Measurements from ENCODE around the gene RAB33B.

DNA sequence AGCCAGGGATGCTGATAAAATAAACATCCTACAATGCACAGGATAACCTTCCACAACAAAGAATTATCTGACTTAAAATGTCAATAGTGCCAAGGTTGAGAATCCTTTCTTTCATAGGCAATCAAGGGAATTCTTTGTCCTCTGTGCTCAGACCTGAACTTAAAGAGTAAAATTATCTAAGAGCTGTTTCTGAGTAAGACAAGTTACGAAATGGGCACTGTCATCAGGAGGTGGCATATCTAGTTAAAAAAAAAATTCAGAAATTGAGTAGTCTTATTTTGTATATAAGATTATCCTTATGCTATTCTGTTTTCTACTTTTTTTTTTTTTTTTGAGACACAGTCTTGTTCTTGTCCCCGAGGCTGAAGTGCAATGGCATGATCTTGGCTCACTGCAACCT, 3.3 kb upstream of the RAB33B start:
- no peak for TF ChIP-seq EZH2 (optimal IDR thresholded peaks at IDR 0.05; ENCODE audit: low read depth, low read length)
- TF ChIP-seq, protein P1, sequence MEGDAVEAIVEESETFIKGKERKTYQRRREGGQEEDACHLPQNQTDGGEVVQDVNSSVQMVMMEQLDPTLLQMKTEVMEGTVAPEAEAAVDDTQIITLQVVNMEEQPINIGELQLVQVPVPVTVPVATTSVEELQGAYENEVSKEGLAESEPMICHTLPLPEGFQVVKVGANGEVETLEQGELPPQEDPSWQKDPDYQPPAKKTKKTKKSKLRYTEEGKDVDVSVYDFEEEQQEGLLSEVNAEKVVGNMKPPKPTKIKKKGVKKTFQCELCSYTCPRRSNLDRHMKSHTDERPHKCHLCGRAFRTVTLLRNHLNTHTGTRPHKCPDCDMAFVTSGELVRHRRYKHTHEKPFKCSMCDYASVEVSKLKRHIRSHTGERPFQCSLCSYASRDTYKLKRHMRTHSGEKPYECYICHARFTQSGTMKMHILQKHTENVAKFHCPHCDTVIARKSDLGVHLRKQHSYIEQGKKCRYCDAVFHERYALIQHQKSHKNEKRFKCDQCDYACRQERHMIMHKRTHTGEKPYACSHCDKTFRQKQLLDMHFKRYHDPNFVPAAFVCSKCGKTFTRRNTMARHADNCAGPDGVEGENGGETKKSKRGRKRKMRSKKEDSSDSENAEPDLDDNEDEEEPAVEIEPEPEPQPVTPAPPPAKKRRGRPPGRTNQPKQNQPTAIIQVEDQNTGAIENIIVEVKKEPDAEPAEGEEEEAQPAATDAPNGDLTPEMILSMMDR (IDR thresholded peaks at IDR 0.05; ENCODE audit: low read length), result no peak

Data from MM.1S (cell line).